Measurements from ENCODE around the gene ZNF287.

DNA sequence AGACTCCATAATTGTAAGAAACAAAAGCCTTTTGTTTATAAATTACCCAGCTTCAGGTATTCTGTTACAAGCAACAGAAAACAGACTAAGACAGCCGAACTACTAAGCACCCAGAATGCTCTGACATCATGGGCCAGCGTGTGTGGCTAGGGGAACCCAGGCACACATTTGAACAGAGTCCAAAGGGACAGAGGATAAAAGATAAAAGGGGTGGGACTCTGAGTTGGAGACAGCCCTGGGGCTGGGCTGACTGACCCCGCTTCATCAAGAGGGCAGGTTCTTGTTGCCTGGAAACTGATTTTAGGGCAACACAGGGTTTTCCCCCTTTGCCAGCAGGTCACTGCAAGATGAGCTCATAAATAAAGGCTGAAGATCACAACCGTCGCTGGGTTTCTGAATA is 30.5 kb upstream of the ZNF287 start:
- TF ChIP-seq, protein P1, sequence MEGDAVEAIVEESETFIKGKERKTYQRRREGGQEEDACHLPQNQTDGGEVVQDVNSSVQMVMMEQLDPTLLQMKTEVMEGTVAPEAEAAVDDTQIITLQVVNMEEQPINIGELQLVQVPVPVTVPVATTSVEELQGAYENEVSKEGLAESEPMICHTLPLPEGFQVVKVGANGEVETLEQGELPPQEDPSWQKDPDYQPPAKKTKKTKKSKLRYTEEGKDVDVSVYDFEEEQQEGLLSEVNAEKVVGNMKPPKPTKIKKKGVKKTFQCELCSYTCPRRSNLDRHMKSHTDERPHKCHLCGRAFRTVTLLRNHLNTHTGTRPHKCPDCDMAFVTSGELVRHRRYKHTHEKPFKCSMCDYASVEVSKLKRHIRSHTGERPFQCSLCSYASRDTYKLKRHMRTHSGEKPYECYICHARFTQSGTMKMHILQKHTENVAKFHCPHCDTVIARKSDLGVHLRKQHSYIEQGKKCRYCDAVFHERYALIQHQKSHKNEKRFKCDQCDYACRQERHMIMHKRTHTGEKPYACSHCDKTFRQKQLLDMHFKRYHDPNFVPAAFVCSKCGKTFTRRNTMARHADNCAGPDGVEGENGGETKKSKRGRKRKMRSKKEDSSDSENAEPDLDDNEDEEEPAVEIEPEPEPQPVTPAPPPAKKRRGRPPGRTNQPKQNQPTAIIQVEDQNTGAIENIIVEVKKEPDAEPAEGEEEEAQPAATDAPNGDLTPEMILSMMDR (IDR thresholded peaks at IDR 0.05), result no peak
- no peak for TF ChIP-seq POLR2A (IDR thresholded peaks at IDR 0.05)
